ENCODE results near the gene SCG2. TPM values are rescaled to one million over a fixed set of nuclear protein-coding genes. Genes with fewer than 3 reads are reported as not detected.

Gene SCG2
- total and polyA plus RNA-seq, 2 of the 4 experiments (the other 2 are of a cell fraction), result 0.36 to 0.46 TPM

- no CpG with 5 or more reads among the region's 1 CpG for WGBS, 2 experiments (ENCODE audit: extremely low coverage in 2 of 2, insufficient read length in 1 of 2)
- no peak overlapping the region for H2AK9ac ChIP-seq (replicated peaks; ENCODE audit: low read depth, low read length, poor library complexity)
- ChIA-PET CTCF (interaction anchor here (0.7 to 1.0 kb wide), 2 partner anchors 15 to 293 kb away, joined by 3 to 4 read pairs; no protein-coding TSS in a partner anchor), POLR2A (ENCODE audit: unreplicated experiment) (no interaction called here)
- H2BK120ac ChIP-seq (ENCODE audit: low read depth, low read length), result no peak overlapping the region
- H2AFZ ChIP-seq (replicated peaks; ENCODE audit: low read length, poor library complexity), result no peak overlapping the region
- no peak overlapping the region for H3K4me3 ChIP-seq (ENCODE audit: insufficient read depth, low read depth, low read length)
- no peaks in the 10 kb centered on the region for H4K20me1 ChIP-seq (ENCODE audit: insufficient read depth, low read length)
- no peak overlapping the region for H4K8ac ChIP-seq (ENCODE audit: low read depth in 2 of 2, low read length in 2 of 2)
- no peak overlapping the region for H3K27ac ChIP-seq (ENCODE audit: insufficient read depth, low read length)
- H3K9me3 ChIP-seq (ENCODE audit: control insufficient read depth, insufficient read depth, low read length), result no peaks in the 10 kb centered on the region
- ATAC-seq (ENCODE audit: low read depth), result no peak
- in situ Hi-C loops (cut with MboI; ENCODE audit: low sequenced_read_pairs) (no loop called here), dilution Hi-C loops (cut with HindIII; ENCODE audit: low sequenced_read_pairs, unreplicated experiment) (no loop called here), intact Hi-C loops (cut with micrococcal nuclease) (no loop called here)
- H3K4ac ChIP-seq (ENCODE audit: low read depth, low read length), result no peak overlapping the region
- H3K4me1 ChIP-seq (ENCODE audit: control insufficient read depth, insufficient read depth, low read length), result peaks cover 6% of the 10 kb centered on the region
- H2BK15ac ChIP-seq (ENCODE audit: low read depth, low read length), result no peak overlapping the region
- H3K9ac ChIP-seq (ENCODE audit: low read depth, low read length), result no peak overlapping the region
- H3K14ac ChIP-seq (replicated peaks; ENCODE audit: low read depth, low read length), result no peak overlapping the region
- no peaks in the 10 kb centered on the region for H3K79me1 ChIP-seq (ENCODE audit: low read depth in 1 of 2, low read length in 2 of 2)
- no peaks in the 10 kb centered on the region for H3K9me1 ChIP-seq (ENCODE audit: insufficient read depth, low read length)
- no peak overlapping the region for H2AK5ac ChIP-seq (ENCODE audit: low read depth, low read length)
- H2BK20ac ChIP-seq (ENCODE audit: low read depth, low read length), result no peak overlapping the region
- TF ChIP-seq BHLHE40 (IDR thresholded peaks at IDR 0.05; ENCODE audit: low read depth, low read length), result no peak
- TF ChIP-seq CEBPB (IDR thresholded peaks at IDR 0.05; ENCODE audit: low read depth, low read length), result no peak
- TF ChIP-seq MAZ (IDR thresholded peaks at IDR 0.05; ENCODE audit: borderline replicate concordance, low read depth, low read length), result no peak
- no peak for TF ChIP-seq MAFK (IDR thresholded peaks at IDR 0.05; ENCODE audit: low read depth, low read length)
- no peak for TF ChIP-seq RFX5 (IDR thresholded peaks at IDR 0.05; ENCODE audit: low read depth, low read length)
- no peak for TF ChIP-seq CTCF (conservative IDR thresholded peaks at IDR 0.05; ENCODE audit: low read depth, low read length)
- no peak for TF ChIP-seq NFE2L2 (IDR thresholded peaks at IDR 0.05; ENCODE audit: low read depth, low read length)
- TF ChIP-seq SMC3 (IDR thresholded peaks at IDR 0.05; ENCODE audit: low read depth, low read length), result no peak
- TF ChIP-seq CHD1 (IDR thresholded peaks at IDR 0.05; ENCODE audit: low read depth, low read length), result no peak
- no peak for TF ChIP-seq ELK1 (IDR thresholded peaks at IDR 0.05; ENCODE audit: borderline replicate concordance, low read depth, low read length)
- no peak for TF ChIP-seq USF2 (IDR thresholded peaks at IDR 0.05; ENCODE audit: low read depth, low read length)
- TF ChIP-seq RCOR1 (IDR thresholded peaks at IDR 0.05; ENCODE audit: insufficient replicate concordance, low read length), result no peak
- TF ChIP-seq FOS (IDR thresholded peaks at IDR 0.05; ENCODE audit: low read depth, low read length), result no peak
- no peak for TF ChIP-seq RAD21 (IDR thresholded peaks at IDR 0.05; ENCODE audit: low read length)
- BruUV-seq (replicated peaks), result no TSS peak
- H2BK5ac ChIP-seq (ENCODE audit: low read depth, low read length, poor library complexity, severe bottlenecking), result no peak overlapping the region
- no peaks in the 10 kb centered on the region for H3K36me3 ChIP-seq (ENCODE audit: control insufficient read depth, insufficient read depth, low read length)
- H3K18ac ChIP-seq (ENCODE audit: low read depth, low read length), result no peak overlapping the region
- no peak overlapping the region for H3K4me2 ChIP-seq (ENCODE audit: low read depth, low read length)
- H4K5ac ChIP-seq (ENCODE audit: low read depth, low read length), result no peak overlapping the region
- H3K23ac ChIP-seq (ENCODE audit: low read depth, low read length), result no peak overlapping the region
- H3K27me3 ChIP-seq (ENCODE audit: control insufficient read depth, insufficient read depth, low read length), result no peaks in the 10 kb centered on the region
- H3K56ac ChIP-seq (ENCODE audit: extremely low read depth, insufficient read depth, low read length), result no peak overlapping the region
- DNase-seq, result no peak
- no peak overlapping the region for H4K91ac ChIP-seq (ENCODE audit: insufficient read depth, low read depth, low read length)
Observed at GRCh38 chr2:223566396-223566795, 35.8 kb downstream of the SCG2 start.

Data from IMR-90 (cell line).